ENCODE measurements around the gene TSPAN17. TPM values are rescaled to one million over a fixed set of nuclear protein-coding genes. Genes with fewer than 3 reads are reported as not detected.

The TSPAN17 gene
- total RNA-seq, 3 donors from 2014 or later = 18.3 to 28.0 (median 24.1) TPM

DNA sequence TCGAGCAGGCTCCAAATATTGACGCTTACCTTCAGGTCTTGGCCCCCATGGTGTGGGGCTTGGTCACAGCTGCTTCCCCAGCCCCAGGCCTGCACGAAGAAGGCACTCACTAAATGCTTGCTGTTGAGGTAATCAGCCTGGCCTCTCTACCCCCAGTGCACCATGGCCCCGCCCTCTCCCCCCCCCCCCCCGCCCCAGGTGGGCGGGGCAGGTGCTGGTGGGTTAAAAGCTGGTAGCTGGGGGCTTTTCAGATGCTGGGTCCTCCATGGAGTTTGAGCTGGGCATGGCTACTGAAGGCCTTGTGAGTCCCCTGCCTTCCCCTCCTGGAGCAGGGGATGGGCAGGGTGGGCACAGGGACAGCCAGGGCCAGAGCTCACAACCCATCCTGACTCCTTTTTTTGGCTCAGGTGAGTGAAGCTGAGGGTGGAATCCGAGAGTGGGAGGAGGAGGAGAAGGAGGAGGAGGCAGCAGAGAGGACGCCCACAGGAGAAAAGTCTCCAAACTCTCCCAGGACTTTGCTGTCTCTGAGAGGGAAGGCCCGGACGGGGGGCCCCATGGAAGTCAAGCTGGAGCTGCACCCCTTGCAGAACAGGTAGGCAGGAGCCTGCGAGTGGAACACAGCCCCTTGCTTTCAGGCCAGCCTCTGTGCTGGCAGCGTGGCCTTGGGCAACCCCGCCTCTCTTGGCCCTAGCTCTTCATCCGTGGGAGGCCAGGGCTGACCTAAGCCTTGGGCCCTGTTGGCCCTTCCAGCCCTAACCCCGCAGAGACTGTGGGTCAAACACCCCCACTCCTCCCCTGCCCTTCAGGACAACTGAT lies 4.4 kb upstream of the TSPAN17 start:
- Mint-ChIP-seq H3K4me3 (no peak overlapping the region), H3K36me3 (ENCODE audit: insufficient read depth) (no peaks in the 10 kb centered on the region), H3K4me1 (ENCODE audit: low read depth) (peaks cover 10% of the 10 kb centered on the region), H3K27me3 (ENCODE audit: low read depth) (no peaks in the 10 kb centered on the region), H3K9me3 (no peaks in the 10 kb centered on the region)
- ATAC-seq = no peak
- no peak for DNase-seq

DNA sequence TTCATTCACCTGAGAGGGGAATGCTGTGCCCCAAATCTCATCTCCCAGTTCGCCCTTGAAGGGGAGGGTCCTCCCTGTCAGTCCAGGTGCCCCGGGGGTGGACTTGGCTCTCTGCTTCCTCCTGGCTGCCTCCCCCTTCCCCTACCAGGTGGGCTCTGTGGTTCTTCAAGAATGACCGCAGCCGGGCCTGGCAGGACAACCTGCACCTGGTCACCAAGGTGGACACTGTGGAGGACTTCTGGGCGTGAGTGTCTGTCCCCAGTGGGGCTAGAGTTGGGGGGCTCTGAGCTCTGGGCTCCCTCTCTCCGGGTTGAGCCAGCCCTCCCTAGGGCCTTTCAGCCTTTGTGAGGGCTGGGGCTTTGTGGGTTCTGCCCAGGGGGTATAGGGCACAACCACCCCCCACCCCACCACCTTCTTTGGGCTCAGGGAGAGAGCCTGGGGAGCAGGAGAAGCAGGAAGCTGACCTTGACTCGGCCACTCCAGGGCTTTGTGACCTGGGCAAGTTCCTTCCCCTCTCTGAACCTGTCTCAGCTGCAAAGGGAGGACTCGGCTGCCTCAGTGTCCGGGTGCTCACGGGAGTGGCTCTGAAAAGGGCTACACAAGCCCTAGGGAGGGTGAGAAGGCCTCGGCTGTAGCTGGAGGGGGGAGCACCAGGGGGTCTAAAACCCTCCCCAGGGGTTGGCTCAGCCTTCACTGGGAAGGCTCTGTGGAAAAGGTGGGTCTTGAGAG lies 3.6 kb upstream of the TSPAN17 start:
- Mint-ChIP-seq H3K36me3 (ENCODE audit: insufficient read depth) (no peaks in the 10 kb centered on the region), H3K4me3 (no peak overlapping the region), H3K9me3 (no peaks in the 10 kb centered on the region), H3K4me1 (ENCODE audit: low read depth) (peaks cover 18% of the 10 kb centered on the region), H3K27me3 (ENCODE audit: low read depth) (no peaks in the 10 kb centered on the region)
- ATAC-seq (no peak), DNase-seq (no peak)

DNA sequence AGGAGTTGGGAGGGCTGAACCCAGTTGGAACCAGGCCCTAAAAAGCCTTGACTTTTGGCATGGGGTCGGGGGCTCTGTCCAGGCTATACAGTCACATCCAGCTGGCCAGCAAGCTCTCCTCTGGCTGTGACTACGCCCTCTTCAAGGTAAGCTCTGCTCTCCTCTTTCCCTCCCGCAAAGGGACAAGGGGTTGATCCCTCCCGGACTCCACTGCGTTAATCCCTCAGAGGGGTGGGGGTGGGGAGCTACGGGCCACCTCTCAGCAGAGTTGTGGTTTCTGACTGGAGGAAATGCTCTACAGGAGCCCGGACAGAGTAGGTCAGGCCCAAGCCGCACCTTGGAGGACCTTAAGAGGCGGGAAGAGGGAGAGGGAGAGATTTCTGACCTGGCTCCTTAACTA lies 3.0 kb upstream of the TSPAN17 start:
- Mint-ChIP-seq H3K4me1 (ENCODE audit: low read depth) (peaks cover 24% of the 10 kb centered on the region), H3K36me3 (ENCODE audit: insufficient read depth) (no peaks in the 10 kb centered on the region), H3K4me3 (no peak overlapping the region), H3K9me3 (no peaks in the 10 kb centered on the region), H3K27me3 (ENCODE audit: low read depth) (no peaks in the 10 kb centered on the region)
- ATAC-seq = no peak
- no peak for DNase-seq

DNA sequence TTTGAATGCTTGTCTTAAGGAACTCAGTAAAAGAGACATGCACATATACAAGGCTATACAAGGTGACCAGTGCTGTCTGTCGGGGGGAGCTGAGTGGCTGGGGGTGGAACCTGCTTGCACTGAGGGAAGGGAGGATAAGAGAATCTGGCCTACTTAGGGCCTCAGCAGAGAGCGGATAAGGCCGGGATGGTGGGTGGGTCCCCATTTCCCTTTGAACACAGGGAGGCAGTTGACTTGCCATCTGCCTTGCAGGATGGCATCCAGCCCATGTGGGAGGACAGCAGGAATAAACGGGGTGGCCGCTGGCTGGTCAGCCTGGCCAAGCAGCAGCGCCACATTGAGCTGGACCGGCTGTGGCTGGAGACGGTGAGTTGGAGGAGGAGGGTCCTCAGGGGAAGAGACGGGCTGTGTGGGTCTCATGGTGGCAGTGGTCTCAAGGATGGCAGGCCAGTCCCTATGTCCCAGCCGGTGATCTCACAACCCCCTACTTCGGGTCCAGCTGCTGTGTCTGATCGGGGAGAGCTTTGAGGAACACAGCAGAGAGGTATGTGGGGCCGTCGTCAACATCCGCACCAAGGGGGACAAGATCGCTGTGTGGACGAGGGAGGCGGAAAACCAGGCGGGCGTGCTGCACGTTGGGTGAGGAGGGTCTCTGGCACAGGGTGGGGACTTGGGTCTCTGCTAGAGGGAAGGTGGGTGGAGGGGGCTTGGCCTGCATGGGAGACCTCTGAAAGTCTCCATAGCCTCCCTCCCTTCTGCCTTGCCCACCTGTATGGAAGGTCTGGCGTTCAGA lies 2.2 kb upstream of the TSPAN17 start:
- Mint-ChIP-seq H3K9me3 (no peaks in the 10 kb centered on the region), H3K4me3 (peak overlapping the region; percentile 42), H3K4me1 (ENCODE audit: low read depth) (peaks cover 31% of the 10 kb centered on the region), H3K36me3 (ENCODE audit: insufficient read depth) (no peaks in the 10 kb centered on the region), H3K27me3 (ENCODE audit: low read depth) (no peaks in the 10 kb centered on the region)
- DNase-seq (no peak), ATAC-seq (no peak)

DNA sequence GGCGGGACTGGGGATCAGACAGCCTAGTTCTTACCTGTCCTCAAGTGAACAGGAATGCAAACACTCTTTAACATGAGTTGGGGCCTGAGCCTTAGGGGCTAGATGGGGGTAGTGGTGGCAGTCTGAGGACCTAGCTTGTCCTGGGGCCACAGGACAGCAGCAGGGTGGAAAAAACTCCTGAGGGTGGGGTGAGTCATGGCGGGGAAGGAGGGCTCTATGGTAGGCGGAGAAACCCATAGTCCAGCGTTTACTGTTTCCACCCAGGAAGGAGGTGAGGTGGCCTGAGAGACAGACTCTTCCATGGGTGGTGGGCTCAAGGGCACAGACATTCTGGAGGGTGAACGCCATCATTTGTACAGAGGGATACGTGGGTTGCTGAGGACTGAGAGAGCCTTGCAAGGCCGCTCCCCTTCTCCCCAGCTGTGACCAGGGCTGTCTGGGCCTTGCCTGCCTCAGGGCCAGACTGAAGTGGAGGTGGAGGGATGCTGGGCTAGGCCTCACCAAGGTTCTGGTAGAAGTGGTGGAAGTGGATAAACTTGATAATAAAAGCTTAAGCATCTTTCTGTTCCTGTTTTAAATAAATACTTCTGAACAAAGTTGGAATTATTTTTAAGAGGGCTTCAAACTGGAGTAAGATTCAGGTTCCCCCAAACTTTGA lies 1.1 kb upstream of the TSPAN17 start:
- peak overlapping the region; percentile 86 for H3K4me3 Mint-ChIP-seq
- H3K9me3 Mint-ChIP-seq = no peaks in the 10 kb centered on the region
- no peaks in the 10 kb centered on the region for H3K36me3 Mint-ChIP-seq (ENCODE audit: insufficient read depth)
- no peak for DNase-seq
- no peak for ATAC-seq
- H3K27me3 Mint-ChIP-seq (ENCODE audit: low read depth) = no peaks in the 10 kb centered on the region
- H3K4me1 Mint-ChIP-seq (ENCODE audit: low read depth) = peaks cover 41% of the 10 kb centered on the region

- DNase-seq (no peak), ATAC-seq (peak; percentile 7 to 16)
- H3K4me3 Mint-ChIP-seq = peak overlapping the region; percentile 86
- peaks cover 45% of the 10 kb centered on the region for H3K4me1 Mint-ChIP-seq (ENCODE audit: low read depth)
- H3K9me3 Mint-ChIP-seq = no peaks in the 10 kb centered on the region
- no peaks in the 10 kb centered on the region for H3K27me3 Mint-ChIP-seq (ENCODE audit: low read depth)
- H3K36me3 Mint-ChIP-seq (ENCODE audit: insufficient read depth) = no peaks in the 10 kb centered on the region
Measured at GRCh38 chr5:176646707-176647029, 616 bp upstream of the TSPAN17 start.

DNA sequence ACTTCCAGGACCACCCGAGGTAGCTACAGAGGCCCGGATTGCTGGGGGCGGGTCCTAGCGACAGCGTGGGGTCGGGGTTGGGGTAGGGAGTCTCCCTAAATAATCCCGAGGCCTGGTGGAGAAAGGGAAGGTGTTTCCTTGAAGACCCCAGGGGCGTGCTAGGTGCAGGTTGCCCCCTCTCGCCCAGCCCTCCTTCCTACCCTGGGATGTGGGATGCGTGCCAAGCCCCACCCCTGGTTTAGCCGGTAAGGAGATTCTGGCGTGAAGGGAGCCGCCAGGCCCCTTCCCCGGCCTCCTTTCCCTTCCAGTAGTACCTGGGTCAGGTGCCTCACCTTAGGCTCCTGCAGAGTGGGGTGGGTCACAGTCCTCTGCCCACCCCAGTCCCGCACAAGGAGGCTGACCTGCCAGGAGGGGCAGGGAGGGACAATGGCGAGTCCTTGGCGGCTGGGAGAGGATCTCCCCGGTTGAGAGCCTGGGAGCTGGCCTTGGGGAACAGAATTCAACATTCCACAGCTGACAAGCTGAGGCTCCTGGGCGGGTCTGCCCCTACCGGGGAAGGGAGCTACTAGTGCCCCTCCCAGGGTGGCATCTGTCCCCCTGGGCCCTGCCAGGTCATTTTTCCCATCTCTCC lies 674 bp downstream of the TSPAN17 start:
- no peak for DNase-seq
- no peaks in the 10 kb centered on the region for H3K27me3 Mint-ChIP-seq (ENCODE audit: low read depth)
- no peak for ATAC-seq
- H3K4me1 Mint-ChIP-seq (ENCODE audit: low read depth) = peaks cover 57% of the 10 kb centered on the region
- H3K4me3 Mint-ChIP-seq = peak overlapping the region; percentile 81
- no peaks in the 10 kb centered on the region for H3K36me3 Mint-ChIP-seq (ENCODE audit: insufficient read depth)
- no peaks in the 10 kb centered on the region for H3K9me3 Mint-ChIP-seq

- no peak for ATAC-seq
- H3K4me1 Mint-ChIP-seq (ENCODE audit: low read depth) = peaks cover 64% of the 10 kb centered on the region
- no peaks in the 10 kb centered on the region for H3K27me3 Mint-ChIP-seq (ENCODE audit: low read depth)
- DNase-seq = no peak
- no peaks in the 10 kb centered on the region for H3K9me3 Mint-ChIP-seq
- H3K4me3 Mint-ChIP-seq = peak overlapping the region; percentile 81
- peaks cover 5% of the 10 kb centered on the region for H3K36me3 Mint-ChIP-seq (ENCODE audit: insufficient read depth)
Measured at GRCh38 chr5:176648474-176649194, 1.4 kb downstream of the TSPAN17 start.

DNA sequence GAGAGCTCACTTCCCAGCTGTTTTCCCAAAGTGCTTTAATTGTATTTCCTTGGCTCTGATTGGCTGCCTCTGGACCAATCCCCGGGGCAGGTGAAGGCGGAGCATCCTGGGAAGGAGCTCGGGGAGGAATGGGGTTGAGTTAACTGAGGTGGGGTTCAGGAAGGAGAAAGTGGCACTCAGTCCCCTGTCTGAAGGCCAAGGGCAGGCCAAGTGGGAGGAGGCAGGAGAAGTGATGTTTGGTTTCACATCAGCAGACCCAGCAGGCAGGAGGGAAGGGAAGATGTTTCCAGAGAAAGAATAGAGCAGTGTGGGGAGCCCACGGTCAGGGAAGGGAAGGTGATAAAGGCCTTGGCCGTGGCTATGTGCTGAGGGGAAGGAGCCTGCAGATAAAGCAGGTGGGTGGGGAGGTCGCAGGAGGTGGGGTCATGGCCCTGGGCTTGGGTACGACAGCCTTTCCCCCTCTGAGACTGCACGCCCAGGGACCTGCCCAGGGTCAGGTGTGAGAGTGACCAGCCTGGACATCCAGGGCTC lies 3.1 kb downstream of the TSPAN17 start:
- Mint-ChIP-seq H3K4me3 (no peak overlapping the region), H3K27me3 (ENCODE audit: low read depth) (no peaks in the 10 kb centered on the region), H3K36me3 (ENCODE audit: insufficient read depth) (peaks cover 10% of the 10 kb centered on the region), H3K9me3 (no peaks in the 10 kb centered on the region), H3K4me1 (ENCODE audit: low read depth) (peaks cover 74% of the 10 kb centered on the region)
- ATAC-seq (no peak), DNase-seq (no peak)

- Mint-ChIP-seq H3K4me3 (no peak overlapping the region), H3K36me3 (ENCODE audit: insufficient read depth) (peaks cover 13% of the 10 kb centered on the region), H3K4me1 (ENCODE audit: low read depth) (peaks cover 68% of the 10 kb centered on the region), H3K27me3 (ENCODE audit: low read depth) (no peaks in the 10 kb centered on the region), H3K9me3 (no peaks in the 10 kb centered on the region)
- ATAC-seq = no peak
- DNase-seq = no peak
Measured at GRCh38 chr5:176651472-176651980, 4.2 kb downstream of the TSPAN17 start.

- Mint-ChIP-seq H3K27me3 (ENCODE audit: low read depth) (no peaks in the 10 kb centered on the region), H3K9me3 (no peaks in the 10 kb centered on the region), H3K4me1 (ENCODE audit: low read depth) (peaks cover 64% of the 10 kb centered on the region), H3K36me3 (ENCODE audit: insufficient read depth) (peaks cover 13% of the 10 kb centered on the region), H3K4me3 (no peak overlapping the region)
- ATAC-seq (no peak), DNase-seq (no peak)
Measured at GRCh38 chr5:176652136-176652535, 4.9 kb downstream of the TSPAN17 start.

GRCh38 chr5:176653401-176654385 lies 6.4 kb downstream of the TSPAN17 start:
- Mint-ChIP-seq H3K4me1 (ENCODE audit: low read depth) (peaks cover 67% of the 10 kb centered on the region), H3K4me3 (peak overlapping the region; percentile 24), H3K36me3 (ENCODE audit: insufficient read depth) (peaks cover 15% of the 10 kb centered on the region), H3K27me3 (ENCODE audit: low read depth) (no peaks in the 10 kb centered on the region), H3K9me3 (no peaks in the 10 kb centered on the region)
- ATAC-seq (peak; percentile 83 to 84), DNase-seq (peak; percentile 85)

Measured in activated T-cell treated with anti-CD3 and anti-CD28 coated beads, Interleukin-2, amount 50 U/mL, for 4 hours (primary cell).